Fibroblast of skin of abdomen (primary cell): Measurements from ENCODE around the gene RBMS1.
"Not testable (repeated sequence)": the region's sequence is repeated elsewhere in the genome, so short reads cannot be mapped to it uniquely, and the experiment has no call there.

Experiments
- DNase-seq: peaks from one replicate; pipeline ENCODE4 v3.0.0-alpha.2; 2013

Gene RBMS1

DNA sequence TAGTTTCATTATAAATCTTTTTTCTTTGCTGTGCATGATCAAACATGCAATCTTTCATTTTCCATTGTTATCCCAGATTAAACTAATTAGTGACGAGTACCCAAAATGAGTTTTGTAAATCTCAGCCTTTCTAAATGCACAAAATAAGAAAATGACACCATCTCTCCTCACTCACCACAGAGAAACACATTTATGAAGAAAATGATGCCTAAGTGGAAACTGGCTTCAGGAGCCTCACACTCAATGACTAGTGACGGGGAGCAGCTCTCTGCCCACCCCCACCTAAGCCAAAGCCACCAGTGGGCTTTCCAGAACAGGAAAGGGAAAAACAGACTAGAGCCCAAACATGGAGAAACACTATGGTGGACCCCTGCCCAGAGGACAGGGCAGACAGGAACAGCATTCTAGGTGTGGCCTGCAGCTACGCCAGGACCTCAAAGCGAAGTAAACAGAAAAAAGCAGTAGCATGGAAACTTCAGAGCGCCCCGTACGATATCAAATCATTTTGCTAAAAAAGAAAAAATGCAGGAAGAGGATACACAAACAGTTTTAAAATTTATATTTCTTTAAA lies 113.5 kb downstream of the RBMS1 start:
- DNase-seq, result no peak

GRCh38 chr2:160379399-160379798 lies 114.2 kb downstream of the RBMS1 start:
- DNase-seq, result peak; percentile 66

GRCh38 chr2:160377204-160377995 lies 116.2 kb downstream of the RBMS1 start:
- DNase-seq, result no peak

DNA sequence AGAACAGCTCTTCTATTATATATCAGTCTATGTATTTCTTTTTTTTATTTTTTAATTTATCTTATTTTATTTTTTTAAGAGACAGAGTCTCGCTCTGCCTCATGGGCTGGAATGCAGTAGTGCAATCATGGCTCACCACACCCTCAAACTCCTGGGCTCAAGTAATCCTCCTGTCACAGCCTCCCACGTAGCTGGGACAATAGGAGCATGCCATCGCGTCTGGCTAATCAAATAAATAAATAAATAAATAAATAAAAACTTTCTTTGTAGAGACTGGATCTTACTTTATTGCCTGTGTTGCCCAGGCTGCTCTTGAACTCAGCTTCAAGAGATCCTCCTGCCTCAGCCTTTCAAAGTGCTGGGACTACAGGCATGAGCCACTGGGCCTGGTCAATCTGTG lies 117.0 kb downstream of the RBMS1 start:
- peak; percentile 38 for DNase-seq

DNA sequence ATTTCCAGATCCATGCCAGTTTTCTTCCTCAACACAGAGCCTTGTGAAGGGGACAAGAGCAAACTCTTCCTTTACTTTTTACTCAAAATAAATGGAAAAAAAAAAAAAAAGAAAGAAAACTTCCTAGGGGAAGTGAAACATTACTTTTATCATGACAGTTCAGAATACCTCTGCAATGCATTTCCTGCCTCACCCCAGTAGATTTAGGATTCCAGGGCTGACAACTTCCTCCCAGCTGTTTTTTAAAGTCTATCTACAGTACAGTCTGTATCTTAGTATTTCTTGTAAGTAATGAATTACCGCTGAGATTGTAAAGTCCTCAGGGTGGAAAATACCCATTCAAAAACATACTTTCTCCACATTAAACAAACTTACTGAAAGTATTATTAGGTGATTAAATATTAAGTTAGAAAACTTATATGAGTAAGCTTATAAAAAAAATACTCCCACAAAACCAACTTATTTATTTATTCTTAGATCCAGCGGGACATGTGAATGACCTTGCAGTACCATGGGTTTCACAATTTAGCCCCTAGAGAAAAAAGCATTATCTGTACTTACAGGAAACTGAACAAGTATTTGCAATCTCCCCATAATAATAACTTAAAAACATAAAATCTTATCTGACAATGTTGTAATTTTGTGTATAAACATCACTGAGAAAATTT lies 117.7 kb downstream of the RBMS1 start:
- DNase-seq, result peak; percentile 45

DNA sequence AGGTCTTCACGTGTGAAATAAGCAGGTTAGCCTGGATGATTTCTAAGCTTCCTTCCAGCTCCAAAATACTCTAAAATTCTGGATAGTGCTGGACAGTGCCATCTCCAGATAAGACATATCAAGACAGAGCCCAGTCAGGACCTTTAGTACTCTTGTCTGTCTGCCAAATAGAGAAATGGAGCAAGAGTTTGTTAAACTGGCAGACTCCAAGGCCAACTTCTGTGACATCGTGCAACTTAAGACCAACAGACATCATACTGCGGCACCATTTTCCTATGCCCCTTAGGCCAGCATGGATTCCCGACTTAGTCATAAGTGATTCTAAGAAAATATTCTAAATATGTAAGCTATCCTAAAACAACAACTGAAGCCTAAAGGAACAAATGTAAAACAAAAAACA lies 118.6 kb downstream of the RBMS1 start:
- peak; percentile 47 for DNase-seq

DNA sequence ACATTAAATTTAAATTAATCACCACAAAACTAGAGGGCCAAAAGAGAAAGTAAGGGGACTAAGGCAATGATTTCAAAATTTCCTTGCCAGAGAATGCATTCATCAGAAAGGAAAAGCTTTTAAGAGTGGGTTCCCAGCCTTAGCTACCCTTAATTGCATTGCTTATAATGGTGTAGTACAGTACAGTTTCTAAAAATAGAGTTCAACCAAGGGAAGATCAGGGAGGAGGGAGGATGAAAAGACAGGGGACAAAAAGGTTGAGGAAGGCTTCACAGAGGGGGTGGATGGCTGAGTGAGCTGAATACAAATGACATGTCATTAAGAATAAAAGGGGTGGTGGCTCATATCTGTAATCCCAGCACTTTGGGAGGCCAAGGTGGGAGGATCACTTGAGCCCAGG lies 119.9 kb downstream of the RBMS1 start:
- no peak for DNase-seq

DNA sequence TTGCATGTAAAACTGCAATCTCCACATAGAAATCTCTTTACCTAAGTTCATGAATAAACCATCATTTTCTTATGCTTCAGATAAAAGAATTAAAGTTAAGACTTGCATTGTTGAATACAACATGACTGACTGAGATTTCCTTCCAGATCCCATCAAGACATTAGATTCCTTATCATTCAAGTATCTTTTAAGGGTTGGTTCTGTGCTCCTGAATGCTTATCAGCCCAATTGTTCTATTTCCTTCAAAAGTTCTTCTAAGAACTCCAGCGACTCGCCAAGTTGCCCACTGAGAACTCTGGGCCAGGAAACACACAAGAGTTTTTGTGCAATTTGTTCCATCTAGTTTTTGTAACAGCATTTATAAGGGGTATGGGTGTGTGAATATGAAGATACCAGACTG lies 120.3 kb downstream of the RBMS1 start:
- no peak for DNase-seq

DNA sequence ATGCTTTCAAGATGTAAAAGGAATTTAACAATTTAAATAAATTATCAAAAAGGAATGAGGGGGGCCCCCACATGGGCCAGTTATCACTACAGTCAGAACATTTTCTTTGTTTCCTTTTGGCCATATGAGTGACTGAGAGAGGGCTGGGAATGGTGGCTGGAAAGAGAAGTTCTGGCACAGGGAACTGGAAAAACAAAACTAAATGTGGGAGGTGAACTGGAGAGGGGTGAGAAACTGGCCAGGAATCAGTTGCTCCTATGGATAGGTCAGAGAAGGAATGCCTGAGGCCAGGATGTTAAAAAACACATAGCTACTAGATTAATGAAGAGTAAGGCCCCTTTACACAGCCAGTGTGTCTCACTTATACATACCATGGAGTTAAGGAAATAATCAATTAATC lies 121.0 kb downstream of the RBMS1 start:
- DNase-seq, result peak; percentile 65

- no peak for DNase-seq
Observed at GRCh38 chr2:160372010-160372356, 121.6 kb downstream of the RBMS1 start.

GRCh38 chr2:160371251-160372009 lies 122.2 kb downstream of the RBMS1 start:
- no peak for DNase-seq

- DNase-seq, result peak; percentile 46
Observed at GRCh38 chr2:160368988-160369930, 124.3 kb downstream of the RBMS1 start.

DNA sequence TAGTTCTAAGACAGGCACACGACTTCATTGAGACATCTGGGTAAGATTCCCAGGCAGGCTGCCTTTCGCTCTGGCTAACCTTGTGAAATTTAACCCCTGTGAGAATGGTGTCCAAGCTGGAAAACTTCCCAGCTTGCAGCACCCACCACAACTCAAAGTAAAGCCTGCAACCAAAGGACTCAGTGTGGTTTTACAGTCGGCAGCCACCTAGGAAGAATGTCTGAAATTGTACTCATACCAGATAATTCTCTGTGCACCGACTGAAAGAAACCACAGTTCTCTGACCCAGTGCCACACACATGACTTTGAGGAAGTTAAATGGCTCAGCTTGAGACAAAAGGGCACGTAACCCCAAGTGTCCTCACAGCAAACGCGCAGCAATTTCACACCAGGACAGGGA lies 125.7 kb downstream of the RBMS1 start:
- peak; percentile 97 for DNase-seq

- not testable (repeated sequence) for DNase-seq
Observed at GRCh38 chr2:160367139-160367538, 126.5 kb downstream of the RBMS1 start.

DNA sequence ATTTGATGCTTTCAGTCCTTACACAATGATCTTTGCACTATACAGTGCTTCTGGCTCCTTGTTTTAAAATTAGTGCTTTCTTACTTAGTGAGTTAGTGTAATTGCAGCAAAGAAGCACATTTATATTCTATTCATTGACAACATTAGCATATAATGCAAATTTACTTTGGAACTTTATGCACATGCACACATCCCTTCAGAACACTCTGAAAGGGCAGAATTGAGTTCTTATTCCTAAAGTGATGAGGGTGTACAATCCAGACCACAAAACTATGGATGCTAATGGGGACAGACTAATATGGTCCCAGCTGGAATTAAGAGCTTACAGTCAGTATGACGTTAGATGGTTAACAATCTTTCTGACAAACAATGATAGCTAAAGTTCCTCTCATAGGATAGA lies 127.1 kb downstream of the RBMS1 start:
- DNase-seq, result no peak

GRCh38 chr2:160365716-160366367 lies 127.8 kb downstream of the RBMS1 start:
- no peak for DNase-seq

DNA sequence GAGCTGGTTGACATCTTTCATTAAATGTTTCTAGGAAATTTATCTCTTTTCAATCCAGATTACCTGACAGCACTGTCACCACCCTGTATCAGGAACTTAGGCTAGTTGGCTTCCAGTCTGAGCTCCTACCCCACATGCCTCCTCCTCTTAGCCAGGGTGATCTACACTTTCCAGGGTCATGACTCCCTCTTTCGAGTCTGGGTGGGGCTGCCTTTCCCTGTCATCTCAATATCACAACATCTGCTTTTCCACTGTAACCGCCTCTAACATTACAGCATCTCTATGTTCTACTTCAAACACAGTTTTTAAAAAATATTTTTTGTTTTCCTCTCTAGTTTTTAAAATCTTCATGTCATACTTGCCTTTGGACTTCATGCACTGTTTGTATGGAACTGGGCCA lies 129.2 kb downstream of the RBMS1 start:
- no peak for DNase-seq

- DNase-seq, result no peak
Observed at GRCh38 chr2:160363961-160364360, 129.6 kb downstream of the RBMS1 start.

DNA sequence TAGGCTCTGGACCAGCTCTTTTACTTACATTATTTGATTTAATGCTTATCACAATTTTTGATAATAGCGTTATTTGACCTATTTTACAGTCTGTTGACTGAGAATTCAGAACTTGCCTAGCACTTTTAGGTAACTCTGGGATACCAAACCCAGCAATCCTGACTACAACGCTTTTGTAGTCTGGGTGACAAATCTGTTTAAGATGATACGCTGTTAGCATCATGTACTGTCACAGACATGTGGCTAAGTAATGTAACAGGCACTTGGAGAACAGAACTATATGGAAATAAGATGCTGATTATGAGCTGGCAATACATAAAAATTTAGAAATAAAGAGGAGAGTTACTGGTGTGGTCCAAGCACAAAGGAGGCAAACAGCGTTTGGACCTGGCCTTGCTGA lies 130.6 kb downstream of the RBMS1 start:
- DNase-seq, result no peak

GRCh38 chr2:160362541-160362940 lies 131.1 kb downstream of the RBMS1 start:
- no peak for DNase-seq

GRCh38 chr2:160362018-160362417 lies 131.6 kb downstream of the RBMS1 start:
- no peak for DNase-seq
